SK-N-SH (cell line): ENCODE measurements around the gene DGKI. TPM values are rescaled to one million over a fixed set of nuclear protein-coding genes. Genes with fewer than 3 reads are reported as not detected.

Experiments
- CTCF ChIA-PET: fragments of 300-600, 350-600 bp; formaldehyde crosslinking; extraction: SDS; loops from one replicate; lab custom pipeline; 2021; lab: Yijun Ruan, JAX
- POLR2A ChIA-PET: fragments of 350-600 bp; sonication (Branson Sonifier 250); formaldehyde crosslinking; extraction: SDS; loops from one replicate; lab custom pipeline; 2020; ENCODE audit warnings: antibody characterized with exemption, inconsistent platforms; lab: Yijun Ruan, JAX
- DNase-seq: peaks from one replicate; pipeline ENCODE4 v3.0.0; 2012
- H2AFZ ChIP-seq: fragments of 200-600 bp; sonication (generic); 2 replicates; pipeline ENCODE4 v1.8.1; 2016; ENCODE audit warnings: antibody characterized with exemption, mild to moderate bottlenecking, low read depth
- H3F3A ChIP-seq: fragments of 200-600 bp; sonication (generic); replicated peaks from 2 replicates; pipeline ENCODE3; 2016; ENCODE audit warnings: antibody characterized with exemption, mild to moderate bottlenecking; ENCODE audit not compliant: insufficient read depth
- H3K27ac ChIP-seq, 2 experiments: fragments of 200-500 bp in 1 of 2; fragments of 200-600 bp in 1 of 2; sonication (Bioruptor generic) in 1 of 2; sonication (generic), shearing (Covaris generic) in 1 of 2; 2 replicates each; pipeline versions ENCODE4 v1.5.1 to v1.6.1; 2014 to 2016; ENCODE audit warnings: low read depth in 2 of 2, inconsistent platforms in 1 of 2, low read length in 1 of 2, mild to moderate bottlenecking in 1 of 2, mixed read lengths in 1 of 2
- H3K27me3 ChIP-seq: fragments of 200-600 bp; sonication (generic), shearing (Covaris generic); 2 replicates; pipeline ENCODE4 v1.6.1; 2016; ENCODE audit warnings: mixed run types; ENCODE audit not compliant: insufficient read depth
- H3K36me3 ChIP-seq, 2 experiments: fragments of 200-500 bp in 1 of 2; fragments of 200-600 bp in 1 of 2; sonication (Bioruptor generic) in 1 of 2; sonication (generic) in 1 of 2; replicated peaks in 1 of 2; 2 replicates each; pipeline versions ENCODE3 to v1.5.1; 2014 to 2016; ENCODE audit warnings: low read length in 1 of 2, mild to moderate bottlenecking in 1 of 2; ENCODE audit not compliant: insufficient read depth in 2 of 2, control insufficient read depth in 1 of 2
- H3K4me1 ChIP-seq, 2 experiments: fragments of 200-500 bp in 1 of 2; fragments of 200-600 bp in 1 of 2; sonication (Bioruptor generic) in 1 of 2; sonication (generic), shearing (Covaris generic) in 1 of 2; 2 replicates each; pipeline versions ENCODE4 v1.5.1 to v1.6.1; 2014 to 2016; ENCODE audit warnings: low read depth in 1 of 2, low read length in 1 of 2, mixed run types in 1 of 2; ENCODE audit not compliant: insufficient read depth in 2 of 2, control insufficient read depth in 1 of 2
- H3K4me2 ChIP-seq: fragments of 200-600 bp; sonication (generic), shearing (Covaris generic); 2 replicates; pipeline ENCODE4 v1.6.1; 2017; ENCODE audit warnings: mixed run types
- H3K4me3 ChIP-seq, 2 experiments: fragments of 200-500 bp in 1 of 2; fragments of 200-600 bp in 1 of 2; sonication (Bioruptor generic) in 1 of 2; sonication (generic), shearing (Covaris generic) in 1 of 2; 2 replicates each; pipeline versions ENCODE4 v1.5.1 to v1.8.1; 2014 to 2016; ENCODE audit warnings: low read depth in 2 of 2, inconsistent platforms in 1 of 2, low read length in 1 of 2, mild to moderate bottlenecking in 1 of 2, mixed read lengths in 1 of 2, moderate library complexity in 1 of 2
- H3K79me2 ChIP-seq: fragments of 200-600 bp; sonication (generic); 2 replicates; pipeline ENCODE4 v1.8.1; 2017; ENCODE audit warnings: mild to moderate bottlenecking; ENCODE audit not compliant: insufficient read depth
- H3K9ac ChIP-seq: fragments of 200-600 bp; sonication (generic); 2 replicates; pipeline ENCODE4 v1.6.1; 2017; ENCODE audit warnings: mixed run types
- H3K9me2 ChIP-seq: fragments of 200-600 bp; sonication (generic); 2 replicates; pipeline ENCODE4 v1.6.1; 2017; ENCODE audit warnings: mixed run types
- H3K9me3 ChIP-seq: fragments of 200-600 bp; sonication (generic); 2 replicates; pipeline ENCODE4 v1.6.1; 2017; ENCODE audit warnings: mixed run types, mild to moderate bottlenecking, moderate library complexity
- H4K20me1 ChIP-seq: fragments of 200-600 bp; sonication (generic); 2 replicates; pipeline ENCODE4 v1.6.1; 2017; ENCODE audit warnings: mild to moderate bottlenecking, mixed run types; ENCODE audit not compliant: insufficient read depth
- CHD2 ChIP-seq: fragments of 150-350 bp; IDR thresholded peaks from 2 replicates; pipeline ENCODE4 v1.6.1; 2018; ENCODE audit warnings: low read length; ENCODE audit not compliant: partially characterized antibody
- EP300 ChIP-seq, 2 experiments: IDR thresholded peaks; 2 replicates each; pipeline versions ENCODE4 v1.4.0 to v1.6.1; 2012; ENCODE audit warnings: borderline replicate concordance in 1 of 2, low read depth in 1 of 2, low read length in 1 of 2
- GABPA ChIP-seq: IDR thresholded peaks from 2 replicates; pipeline ENCODE4 v1.4.0; 2012; ENCODE audit warnings: low read depth, mild to moderate bottlenecking
- MEF2A ChIP-seq: IDR thresholded peaks from 2 replicates; pipeline ENCODE4 v1.4.0; 2012; ENCODE audit warnings: low read depth, borderline replicate concordance
- MXI1 ChIP-seq: IDR thresholded peaks from 2 replicates; pipeline ENCODE4 v1.6.1; 2012; ENCODE audit warnings: mild to moderate bottlenecking, low read depth, low read length, improper control_type of control experiment
- PBX3 ChIP-seq: IDR thresholded peaks from 2 replicates; pipeline ENCODE4; 2012
- RCOR1 ChIP-seq: fragments of 150-350 bp; IDR thresholded peaks from 2 replicates; pipeline ENCODE4 v1.6.1; 2017; ENCODE audit warnings: antibody characterized with exemption, low read length
- RXRA ChIP-seq: IDR thresholded peaks from 2 replicates; pipeline ENCODE4 v1.4.0; 2012; ENCODE audit warnings: low read depth, mild to moderate bottlenecking, borderline replicate concordance
- SIN3A ChIP-seq: IDR thresholded peaks from 2 replicates; pipeline ENCODE4 v1.6.1; 2012; ENCODE audit warnings: low read depth, mild to moderate bottlenecking, low read length, moderate library complexity, borderline replicate concordance
- SMC3 ChIP-seq: IDR thresholded peaks from 2 replicates; pipeline ENCODE4 v1.6.1; 2012; ENCODE audit warnings: low read depth, low read length, improper control_type of control experiment
- TAF1 ChIP-seq: IDR thresholded peaks from 2 replicates; pipeline ENCODE4 v1.6.1; 2012; ENCODE audit warnings: low read depth, mild to moderate bottlenecking, low read length, moderate library complexity, borderline replicate concordance
- TCF12 ChIP-seq: IDR thresholded peaks from 2 replicates; pipeline ENCODE4 v1.4.0; 2012
- TEAD4 ChIP-seq: IDR thresholded peaks from 2 replicates; pipeline ENCODE4 v1.4.0; 2012; ENCODE audit warnings: mild to moderate bottlenecking, borderline replicate concordance; ENCODE audit not compliant: insufficient read depth
- WGBS: methylation state at CpG from one replicate; pipeline ENCODE4 v1.1.6; 2017; ENCODE audit warnings: low lambda C conversion rate; 5-methylcytosine and 5-hydroxymethylcytosine counted together
- polyA plus RNA-seq, 3 experiments: library from polyadenylated mRNA; depleted of rRNA; stranded (reverse); fragments of >200 nt; gene quantifications; 2 replicates each; pipeline ENCODE4 v1.2.3, GENCODE V29; 2012
- TF ChIP-seq, protein P1 (sequence below): IDR thresholded peaks from 2 replicates; pipeline ENCODE4 v1.4.0; 2012; ENCODE audit warnings: low read depth, borderline replicate concordance
- TF ChIP-seq, protein P2 (sequence below): IDR thresholded peaks from 2 replicates; pipeline ENCODE4 v1.4.0; 2012; ENCODE audit warnings: low read depth
- TF ChIP-seq, protein P3 (sequence below): fragments of 150-350 bp; IDR thresholded peaks from 2 replicates; pipeline ENCODE4 v1.6.1; 2016; ENCODE audit warnings: mild to moderate bottlenecking, low read depth, low read length
- TF ChIP-seq, protein P4 (sequence below): fragments of 150-350 bp; IDR thresholded peaks from 2 replicates; pipeline ENCODE4 v1.6.1; 2017; ENCODE audit warnings: antibody characterized with exemption, low read length, low read depth, borderline replicate concordance

DGKI gene
- polyA plus RNA-seq, 1 of the 3 experiments (the other 2 are of a cell fraction): 1.3 TPM

DNA sequence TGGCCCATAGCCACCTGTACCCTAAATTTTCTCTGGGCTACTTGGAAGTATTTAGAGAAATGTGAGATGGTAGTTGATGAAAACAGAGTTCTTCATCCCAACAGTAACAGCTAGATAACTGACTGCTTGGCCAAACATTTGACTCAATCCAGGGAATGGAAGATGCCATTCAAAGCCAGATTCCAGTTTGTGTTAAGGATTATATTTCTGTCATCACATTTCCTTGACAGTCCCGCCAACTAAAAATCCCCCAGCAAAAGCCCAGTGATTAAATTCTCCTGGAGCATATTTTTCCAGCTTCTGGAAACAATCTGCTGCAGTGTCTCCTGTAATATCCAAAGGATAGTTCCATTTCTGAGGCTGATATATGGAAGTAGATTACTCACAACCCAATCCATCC lies 457.9 kb downstream of the DGKI start:
- H4K20me1 ChIP-seq: no peaks in the 10 kb centered on the region
- 71% methylated on average over 1 of the region's 1 CpG for WGBS
- H3K27me3 ChIP-seq: no peaks in the 10 kb centered on the region
- no peaks in the 10 kb centered on the region for H3F3A ChIP-seq
- H3K27ac ChIP-seq: no peak overlapping the region
- POLR2A ChIA-PET: no interaction called here
- DNase-seq: no peak
- no peak overlapping the region for H3K4me3 ChIP-seq
- no peaks in the 10 kb centered on the region for H3K9me2 ChIP-seq
- H3K4me2 ChIP-seq: no peak overlapping the region
- H3K4me1 ChIP-seq: peaks cover 0 to 2% of the 10 kb centered on the region in 2 experiments; a peak in 1 of 4 replicates
- H2AFZ ChIP-seq: no peak overlapping the region
- H3K9ac ChIP-seq: no peak overlapping the region
- peaks cover 0 to 5% of the 10 kb centered on the region in 2 experiments for H3K36me3 ChIP-seq
- H3K9me3 ChIP-seq: no peaks in the 10 kb centered on the region
- TF ChIP-seq CHD2 (no peak), GABPA (no peak), PBX3 (no peak), RCOR1 (no peak), EP300 (IDR thresholded peaks at IDR 0.05; ENCODE audit: borderline replicate concordance in 1 of 2, low read depth in 1 of 2, low read length in 1 of 2) (no peak), RXRA (no peak)
- TF ChIP-seq, protein P1, sequence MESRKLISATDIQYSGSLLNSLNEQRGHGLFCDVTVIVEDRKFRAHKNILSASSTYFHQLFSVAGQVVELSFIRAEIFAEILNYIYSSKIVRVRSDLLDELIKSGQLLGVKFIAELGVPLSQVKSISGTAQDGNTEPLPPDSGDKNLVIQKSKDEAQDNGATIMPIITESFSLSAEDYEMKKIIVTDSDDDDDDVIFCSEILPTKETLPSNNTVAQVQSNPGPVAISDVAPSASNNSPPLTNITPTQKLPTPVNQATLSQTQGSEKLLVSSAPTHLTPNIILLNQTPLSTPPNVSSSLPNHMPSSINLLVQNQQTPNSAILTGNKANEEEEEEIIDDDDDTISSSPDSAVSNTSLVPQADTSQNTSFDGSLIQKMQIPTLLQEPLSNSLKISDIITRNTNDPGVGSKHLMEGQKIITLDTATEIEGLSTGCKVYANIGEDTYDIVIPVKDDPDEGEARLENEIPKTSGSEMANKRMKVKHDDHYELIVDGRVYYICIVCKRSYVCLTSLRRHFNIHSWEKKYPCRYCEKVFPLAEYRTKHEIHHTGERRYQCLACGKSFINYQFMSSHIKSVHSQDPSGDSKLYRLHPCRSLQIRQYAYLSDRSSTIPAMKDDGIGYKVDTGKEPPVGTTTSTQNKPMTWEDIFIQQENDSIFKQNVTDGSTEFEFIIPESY: no peak
- H3K79me2 ChIP-seq: no peaks in the 10 kb centered on the region
- CTCF ChIA-PET: interaction anchor here (0.6 to 1.4 kb wide), 3 partner anchors 15 to 102 kb away, joined by 3 to 4 read pairs (median 3); no protein-coding TSS in a partner anchor

DNA sequence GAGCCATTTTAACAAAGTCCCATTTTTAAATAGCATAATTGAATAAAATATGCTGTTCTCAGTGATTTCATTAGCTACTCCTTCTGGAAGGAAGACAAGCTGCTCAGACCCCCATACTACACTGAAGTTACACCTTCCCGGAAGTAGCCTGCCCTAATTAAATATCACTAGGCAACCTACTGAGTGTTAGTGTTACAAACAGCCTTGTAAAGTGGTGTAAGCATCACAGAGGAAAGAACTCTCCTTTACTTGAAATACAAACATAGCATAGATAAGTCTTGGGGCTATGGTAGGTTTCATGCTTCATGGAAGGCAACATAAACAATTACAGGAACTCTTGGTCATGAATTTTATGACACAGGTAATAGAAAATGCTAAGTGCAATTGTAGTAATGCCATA lies 459.8 kb downstream of the DGKI start:
- no peak overlapping the region for H3K4me3 ChIP-seq
- no peak overlapping the region for H3K9ac ChIP-seq
- H4K20me1 ChIP-seq: no peaks in the 10 kb centered on the region
- H3K9me2 ChIP-seq: no peaks in the 10 kb centered on the region
- WGBS: 83% methylated on average over 1 of the region's 1 CpG
- no peaks in the 10 kb centered on the region for H3K27me3 ChIP-seq
- H3K9me3 ChIP-seq: no peaks in the 10 kb centered on the region
- no peaks in the 10 kb centered on the region for H3F3A ChIP-seq
- ChIA-PET POLR2A (no interaction called here), CTCF (no interaction called here)
- H3K36me3 ChIP-seq: peaks cover 0 to 5% of the 10 kb centered on the region in 2 experiments
- H3K4me2 ChIP-seq: no peak overlapping the region
- no peak for DNase-seq
- no peak overlapping the region for H2AFZ ChIP-seq
- no peaks in the 10 kb centered on the region for H3K79me2 ChIP-seq
- no peak overlapping the region for H3K27ac ChIP-seq
- H3K4me1 ChIP-seq: no peaks in the 10 kb centered on the region
- TF ChIP-seq, protein P2, sequence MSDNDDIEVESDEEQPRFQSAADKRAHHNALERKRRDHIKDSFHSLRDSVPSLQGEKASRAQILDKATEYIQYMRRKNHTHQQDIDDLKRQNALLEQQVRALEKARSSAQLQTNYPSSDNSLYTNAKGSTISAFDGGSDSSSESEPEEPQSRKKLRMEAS: no peak
- TF ChIP-seq, protein P3, sequence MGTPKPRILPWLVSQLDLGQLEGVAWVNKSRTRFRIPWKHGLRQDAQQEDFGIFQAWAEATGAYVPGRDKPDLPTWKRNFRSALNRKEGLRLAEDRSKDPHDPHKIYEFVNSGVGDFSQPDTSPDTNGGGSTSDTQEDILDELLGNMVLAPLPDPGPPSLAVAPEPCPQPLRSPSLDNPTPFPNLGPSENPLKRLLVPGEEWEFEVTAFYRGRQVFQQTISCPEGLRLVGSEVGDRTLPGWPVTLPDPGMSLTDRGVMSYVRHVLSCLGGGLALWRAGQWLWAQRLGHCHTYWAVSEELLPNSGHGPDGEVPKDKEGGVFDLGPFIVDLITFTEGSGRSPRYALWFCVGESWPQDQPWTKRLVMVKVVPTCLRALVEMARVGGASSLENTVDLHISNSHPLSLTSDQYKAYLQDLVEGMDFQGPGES: no peak
- no peak for TF ChIP-seq SIN3A
- TF ChIP-seq, protein P4, sequence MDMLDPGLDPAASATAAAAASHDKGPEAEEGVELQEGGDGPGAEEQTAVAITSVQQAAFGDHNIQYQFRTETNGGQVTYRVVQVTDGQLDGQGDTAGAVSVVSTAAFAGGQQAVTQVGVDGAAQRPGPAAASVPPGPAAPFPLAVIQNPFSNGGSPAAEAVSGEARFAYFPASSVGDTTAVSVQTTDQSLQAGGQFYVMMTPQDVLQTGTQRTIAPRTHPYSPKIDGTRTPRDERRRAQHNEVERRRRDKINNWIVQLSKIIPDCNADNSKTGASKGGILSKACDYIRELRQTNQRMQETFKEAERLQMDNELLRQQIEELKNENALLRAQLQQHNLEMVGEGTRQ: no peak
- no peak for TF ChIP-seq MEF2A
- no peak for TF ChIP-seq GABPA
- no peak for TF ChIP-seq RXRA
- TF ChIP-seq MXI1: no peak
- TF ChIP-seq TAF1: no peak
- no peak for TF ChIP-seq RCOR1
- no peak for TF ChIP-seq PBX3
- TF ChIP-seq TEAD4: no peak
- no peak for TF ChIP-seq TCF12
- TF ChIP-seq SMC3: no peak
- TF ChIP-seq EP300 (IDR thresholded peaks at IDR 0.05; ENCODE audit: borderline replicate concordance in 1 of 2, low read depth in 1 of 2, low read length in 1 of 2): no peak
